ENCODE data around the gene TMBIM1.

DNA sequence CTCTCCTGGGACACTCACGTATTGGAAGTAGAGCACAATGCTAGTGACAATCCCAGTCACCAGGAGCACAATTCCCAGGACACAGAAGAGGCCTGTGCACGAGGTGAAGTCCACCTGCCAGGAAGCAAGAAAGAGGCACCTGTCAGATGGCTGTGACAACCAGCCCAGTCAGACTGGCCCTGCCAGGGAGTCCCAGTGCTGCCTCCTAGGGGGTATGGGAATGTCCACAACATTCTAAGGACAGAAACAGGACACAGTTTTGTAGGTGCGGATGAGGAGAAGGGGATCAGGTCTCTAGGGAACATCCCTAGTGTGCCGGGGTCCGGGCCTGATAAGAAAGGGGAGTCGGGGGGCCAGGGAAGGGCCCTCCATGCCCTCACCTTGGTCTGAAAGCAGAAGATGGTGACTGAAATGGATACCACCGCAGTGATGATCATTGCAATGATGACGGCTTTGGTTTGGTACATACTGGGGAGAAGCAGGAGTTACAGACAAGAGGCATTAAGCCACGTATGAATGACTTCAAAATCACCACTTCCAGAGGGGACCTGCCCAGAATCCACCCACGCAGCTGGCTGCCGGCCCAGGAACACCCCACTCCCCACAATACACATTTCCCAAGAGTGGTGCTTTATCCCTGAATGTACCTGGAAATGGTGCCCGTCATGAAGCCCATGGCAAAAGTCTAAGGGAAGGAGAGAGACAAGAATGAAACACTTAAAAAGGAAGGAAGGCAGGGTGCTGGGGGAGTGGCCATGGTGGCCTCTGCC lies 15.1 kb downstream of the TMBIM1 start:
- TF ChIP-seq POLR2A (IDR thresholded peaks at IDR 0.05), result no peak
- TF ChIP-seq, protein P1, sequence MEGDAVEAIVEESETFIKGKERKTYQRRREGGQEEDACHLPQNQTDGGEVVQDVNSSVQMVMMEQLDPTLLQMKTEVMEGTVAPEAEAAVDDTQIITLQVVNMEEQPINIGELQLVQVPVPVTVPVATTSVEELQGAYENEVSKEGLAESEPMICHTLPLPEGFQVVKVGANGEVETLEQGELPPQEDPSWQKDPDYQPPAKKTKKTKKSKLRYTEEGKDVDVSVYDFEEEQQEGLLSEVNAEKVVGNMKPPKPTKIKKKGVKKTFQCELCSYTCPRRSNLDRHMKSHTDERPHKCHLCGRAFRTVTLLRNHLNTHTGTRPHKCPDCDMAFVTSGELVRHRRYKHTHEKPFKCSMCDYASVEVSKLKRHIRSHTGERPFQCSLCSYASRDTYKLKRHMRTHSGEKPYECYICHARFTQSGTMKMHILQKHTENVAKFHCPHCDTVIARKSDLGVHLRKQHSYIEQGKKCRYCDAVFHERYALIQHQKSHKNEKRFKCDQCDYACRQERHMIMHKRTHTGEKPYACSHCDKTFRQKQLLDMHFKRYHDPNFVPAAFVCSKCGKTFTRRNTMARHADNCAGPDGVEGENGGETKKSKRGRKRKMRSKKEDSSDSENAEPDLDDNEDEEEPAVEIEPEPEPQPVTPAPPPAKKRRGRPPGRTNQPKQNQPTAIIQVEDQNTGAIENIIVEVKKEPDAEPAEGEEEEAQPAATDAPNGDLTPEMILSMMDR (IDR thresholded peaks at IDR 0.05), result no peak

Measured in esophagus squamous epithelium (tissue), 4 donors.